ENCODE measurements around the gene SIGLEC12.
"Not testable (repeated sequence)": the region's sequence is repeated elsewhere in the genome, so short reads cannot be mapped to it uniquely, and the experiment has no call there.

Gene SIGLEC12

DNA sequence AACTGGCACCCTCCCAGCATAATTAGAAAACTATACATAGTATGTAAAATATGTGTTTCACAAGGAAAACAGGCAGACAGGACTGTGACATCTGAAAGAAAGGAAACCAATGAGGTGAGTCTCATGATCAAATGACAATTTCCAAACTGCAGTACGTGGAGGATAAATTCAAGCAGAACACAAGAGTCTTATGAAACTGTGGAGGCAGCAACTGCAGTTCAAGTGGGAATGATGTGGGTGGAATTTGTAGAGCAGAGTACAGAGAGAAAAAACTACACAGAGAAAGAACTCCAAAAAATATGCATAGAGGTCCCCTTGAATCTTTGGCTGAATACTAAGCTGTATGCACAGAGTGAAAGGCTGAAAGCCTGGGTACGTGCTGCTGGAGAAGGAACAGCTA, 20.2 kb upstream of the SIGLEC12 start:
- no peak for DNase-seq

DNA sequence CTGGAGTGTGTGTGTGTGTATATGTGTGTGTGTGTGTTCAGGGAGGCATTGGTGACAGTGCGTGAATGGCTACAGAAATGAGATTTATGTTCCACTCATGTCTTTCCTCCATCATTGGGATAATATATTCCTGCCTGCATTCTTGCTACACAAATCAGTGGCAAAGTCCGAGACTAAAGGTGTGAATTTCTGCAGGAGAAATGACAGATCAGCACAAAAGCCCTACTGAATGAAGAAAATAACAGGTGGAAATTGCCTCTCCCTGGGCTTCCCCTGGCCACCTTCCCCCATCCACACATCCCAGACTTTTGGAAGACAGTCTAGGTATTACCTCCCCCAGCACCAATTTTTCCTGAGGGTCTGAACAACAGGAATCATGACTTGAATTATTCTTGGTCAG, 19.8 kb upstream of the SIGLEC12 start:
- no peak for DNase-seq

DNA sequence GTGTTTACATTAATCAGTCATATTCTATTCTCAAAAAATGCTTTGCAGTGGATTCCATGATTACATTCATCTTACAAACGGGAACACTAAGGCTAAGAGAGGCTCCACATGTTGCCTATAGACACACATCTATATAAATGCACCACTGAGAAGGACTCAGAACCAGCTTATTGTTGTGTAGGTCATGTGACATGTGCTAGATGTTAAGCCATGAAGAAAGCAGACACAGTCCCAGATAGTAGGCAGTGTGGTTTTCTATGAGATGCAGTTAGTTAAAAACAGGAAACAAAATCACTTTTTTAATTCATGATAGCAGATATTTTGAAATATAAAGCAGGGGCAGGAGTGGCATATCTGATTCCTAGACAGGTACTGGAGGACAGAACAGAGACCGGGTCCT, 19.1 kb upstream of the SIGLEC12 start:
- DNase-seq, result no peak

DNA sequence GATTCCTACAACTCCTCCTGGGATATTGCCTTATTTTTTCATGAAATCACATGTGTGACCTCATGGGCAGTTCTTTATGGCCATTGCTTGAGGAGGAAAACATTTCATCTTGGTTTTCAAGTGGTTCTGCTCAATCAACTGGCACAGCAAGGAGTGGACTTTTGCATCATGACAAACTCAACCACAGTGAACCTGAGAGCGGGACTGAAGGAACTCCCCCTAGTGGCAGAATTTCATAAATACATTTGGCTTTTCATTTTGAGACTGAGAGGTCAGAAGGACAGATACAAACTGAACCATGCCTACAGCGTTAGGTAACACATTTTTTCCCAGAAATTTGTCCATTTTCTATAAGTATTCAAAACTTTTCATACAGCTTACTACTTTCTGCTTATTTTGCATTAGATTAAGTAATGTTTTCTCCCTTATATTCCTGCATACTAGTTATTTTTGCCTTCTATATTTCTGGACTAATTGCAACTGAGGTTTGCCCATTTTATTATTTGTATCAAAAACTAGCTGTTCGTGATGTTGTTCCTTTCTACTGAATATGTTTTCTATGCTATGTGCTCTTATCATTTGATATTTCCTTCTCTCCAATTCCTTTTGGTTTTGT, 13.4 kb upstream of the SIGLEC12 start:
- no peak for DNase-seq

DNA sequence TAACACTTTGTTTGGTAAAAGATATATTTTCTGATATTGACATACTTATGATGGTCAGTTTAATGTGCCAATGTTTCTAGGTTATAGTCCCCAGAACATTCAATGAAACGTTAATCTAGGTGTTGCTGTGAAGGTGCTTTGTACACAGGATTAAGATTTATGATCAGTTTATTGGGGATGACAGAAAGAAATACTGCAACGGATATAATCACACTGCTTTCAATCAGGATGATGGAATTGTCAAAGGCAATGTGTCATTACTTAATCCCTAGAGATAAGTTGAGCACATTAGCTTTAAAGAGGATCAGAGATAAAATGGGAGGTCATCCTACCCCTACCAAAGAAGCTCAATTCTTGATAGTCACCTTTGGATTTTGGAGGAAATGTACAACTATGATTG, 12.4 kb upstream of the SIGLEC12 start:
- DNase-seq, result no peak

DNA sequence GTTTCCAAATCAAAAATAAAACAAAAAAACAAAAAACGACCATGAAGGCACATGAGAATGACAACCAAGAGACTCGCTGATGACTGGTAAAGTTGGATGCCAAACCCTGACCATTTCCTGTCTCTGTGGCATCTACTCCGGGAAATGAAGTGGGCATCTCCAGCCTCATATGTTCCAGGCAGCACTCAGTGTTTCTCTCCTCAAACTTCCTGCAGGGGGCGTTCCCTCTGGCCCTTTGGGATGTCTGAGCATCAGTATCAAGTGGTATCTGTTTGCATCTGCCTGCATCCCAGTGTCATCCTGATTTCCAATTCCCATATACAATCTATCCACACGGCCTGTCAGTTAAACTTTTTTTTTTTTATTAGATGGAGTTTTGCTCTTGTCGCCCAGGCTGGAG, 9.8 kb upstream of the SIGLEC12 start:
- no peak for DNase-seq

DNA sequence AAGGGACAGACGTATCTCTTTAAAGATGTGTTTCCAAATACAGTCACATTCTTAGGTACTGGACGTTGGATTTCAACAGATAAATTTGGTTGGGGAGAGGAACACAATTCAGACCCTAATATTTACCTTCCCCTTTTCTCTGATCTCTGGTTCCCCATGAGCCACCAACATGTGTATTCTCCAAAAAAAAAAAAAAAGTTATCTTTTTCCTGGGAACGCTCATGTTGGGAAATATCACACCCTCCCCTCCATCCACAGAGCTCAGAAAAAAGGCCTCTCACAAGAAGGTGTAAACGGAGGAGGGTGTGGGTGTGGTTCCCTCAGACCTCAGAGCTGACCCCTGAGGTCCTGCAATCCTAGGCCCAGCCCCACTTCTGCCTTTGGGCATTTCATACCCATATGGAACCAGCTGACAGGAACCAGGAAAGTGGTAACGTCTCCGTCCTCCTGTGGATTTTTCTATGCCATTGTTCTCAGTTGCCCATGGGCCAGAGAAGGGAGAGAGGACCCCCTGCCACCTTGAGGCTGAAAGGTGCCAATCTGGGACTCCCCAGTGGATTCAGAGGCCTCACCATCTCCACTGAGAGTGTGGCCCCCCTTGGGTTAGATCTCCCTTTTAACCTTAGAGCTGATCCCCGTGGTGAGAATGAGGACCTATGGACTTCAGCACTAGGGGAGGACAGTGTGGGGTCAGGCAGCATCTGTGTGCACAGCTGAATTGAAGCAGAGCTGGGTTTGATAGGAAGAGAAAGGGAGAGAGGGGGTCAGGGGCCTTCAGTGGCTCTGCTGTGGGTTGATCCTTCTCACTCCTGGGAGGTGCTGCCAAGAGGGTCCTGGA, 8.4 kb upstream of the SIGLEC12 start:
- DNase-seq, result no peak

DNA sequence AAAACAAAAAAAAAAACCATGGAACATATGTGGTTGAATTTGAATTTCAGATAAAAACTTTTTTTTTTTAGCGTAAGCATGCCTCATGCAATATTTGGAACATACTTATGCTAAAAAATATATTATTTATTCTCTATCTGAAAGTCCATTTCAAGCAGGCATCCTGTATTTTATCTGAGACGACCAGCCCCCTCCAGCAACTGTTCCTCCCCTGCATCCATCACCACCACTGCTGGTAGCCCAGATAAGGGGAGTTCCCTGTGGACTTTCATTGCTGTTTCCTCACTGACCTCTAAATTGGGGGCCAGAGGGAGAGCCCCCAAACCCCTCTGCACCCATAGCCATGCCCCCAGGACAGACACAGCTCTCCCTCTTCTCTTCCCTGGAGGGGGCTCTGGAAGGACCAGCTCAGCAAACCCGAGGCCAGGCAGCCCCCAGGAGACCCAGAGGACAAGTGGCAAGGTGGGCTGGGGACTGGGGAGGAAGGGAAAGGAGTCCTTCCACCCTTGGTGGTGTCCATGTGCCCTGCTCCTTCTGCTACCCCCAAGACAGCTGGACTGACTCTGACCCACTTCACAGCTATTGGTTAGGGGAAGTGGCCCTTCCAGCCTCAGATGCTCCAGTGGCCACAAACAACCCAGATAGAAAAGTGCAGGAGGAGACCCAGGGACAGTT, 6.6 kb upstream of the SIGLEC12 start:
- no peak for DNase-seq

DNA sequence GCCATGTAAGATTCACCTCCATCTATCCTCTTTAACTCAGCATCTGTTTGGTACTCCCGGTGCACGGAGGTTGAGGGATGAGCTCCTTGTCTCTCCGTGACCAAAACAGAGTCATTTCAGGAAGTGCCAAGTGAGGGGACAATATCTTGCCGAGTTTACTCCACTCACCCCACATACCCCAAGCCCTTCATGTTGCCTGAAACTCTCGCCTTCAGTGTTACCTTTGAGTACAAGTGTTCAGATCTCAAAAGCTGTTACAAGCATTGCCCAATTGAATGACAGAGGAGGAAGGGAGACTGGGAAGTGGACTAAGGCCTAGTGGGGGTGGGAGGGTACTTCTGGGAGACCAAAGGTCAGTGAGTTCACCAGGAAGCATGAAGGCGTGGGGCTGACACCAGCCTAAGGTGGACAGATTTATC, 6.0 kb upstream of the SIGLEC12 start:
- DNase-seq, result no peak

DNA sequence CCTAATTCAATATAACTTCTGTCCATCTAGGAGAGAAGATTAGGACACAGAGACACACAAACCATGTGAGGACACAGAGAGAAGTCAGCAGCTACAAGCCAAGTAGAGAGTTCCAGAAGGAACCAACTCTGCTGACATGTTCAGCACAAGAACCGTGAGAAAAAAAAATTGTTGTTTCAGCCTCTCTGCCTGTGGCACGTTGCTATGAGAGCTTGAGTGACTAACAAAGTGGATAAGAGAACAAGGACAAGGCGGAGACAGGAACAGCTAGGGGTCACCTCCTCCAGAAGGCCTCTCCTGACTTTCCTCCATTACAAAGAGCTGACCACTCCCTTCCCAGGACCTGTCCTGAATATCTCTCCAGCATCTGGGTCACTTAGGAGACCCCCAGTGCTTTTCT, 5.6 kb upstream of the SIGLEC12 start:
- no peak for DNase-seq

DNA sequence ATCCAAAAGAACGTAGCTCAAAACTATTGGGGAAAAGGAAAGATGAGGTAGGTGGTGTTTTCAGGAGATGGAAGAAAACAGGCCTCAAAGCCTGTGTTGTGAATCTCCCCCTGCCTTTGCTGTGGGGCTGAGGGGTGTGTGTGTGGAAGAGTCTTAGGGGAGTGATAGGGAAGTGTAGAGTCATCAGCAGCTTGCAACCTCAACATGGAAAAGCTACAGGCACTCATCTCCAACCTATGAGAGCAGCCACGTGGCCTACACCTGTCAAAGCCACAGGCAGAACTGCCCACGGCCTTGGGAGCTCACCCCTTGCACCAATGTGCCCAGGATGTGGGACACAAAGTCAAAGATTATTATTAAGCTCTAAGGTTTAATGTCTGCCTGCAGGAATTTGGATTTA, 4.3 kb upstream of the SIGLEC12 start:
- no peak for DNase-seq

DNA sequence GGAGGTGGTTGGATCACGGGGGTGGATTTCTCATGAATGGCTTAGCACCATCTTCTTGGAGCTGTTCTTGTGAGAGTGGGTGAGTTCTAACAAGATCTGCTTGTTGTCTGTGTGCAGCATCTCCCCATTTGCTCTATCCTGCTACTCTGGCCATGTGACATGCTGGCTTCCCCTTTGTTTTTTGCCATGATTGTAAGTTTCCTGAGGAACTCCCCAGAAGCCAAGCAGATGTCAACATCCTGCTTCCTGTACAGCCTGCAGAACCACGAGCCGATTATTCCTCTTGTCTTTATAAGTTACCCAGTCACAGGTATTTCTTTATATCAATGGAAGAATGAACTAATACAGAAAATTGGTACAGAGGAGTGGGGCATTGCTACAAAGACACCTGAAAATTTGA, 2.3 kb upstream of the SIGLEC12 start:
- no peak for DNase-seq

DNA sequence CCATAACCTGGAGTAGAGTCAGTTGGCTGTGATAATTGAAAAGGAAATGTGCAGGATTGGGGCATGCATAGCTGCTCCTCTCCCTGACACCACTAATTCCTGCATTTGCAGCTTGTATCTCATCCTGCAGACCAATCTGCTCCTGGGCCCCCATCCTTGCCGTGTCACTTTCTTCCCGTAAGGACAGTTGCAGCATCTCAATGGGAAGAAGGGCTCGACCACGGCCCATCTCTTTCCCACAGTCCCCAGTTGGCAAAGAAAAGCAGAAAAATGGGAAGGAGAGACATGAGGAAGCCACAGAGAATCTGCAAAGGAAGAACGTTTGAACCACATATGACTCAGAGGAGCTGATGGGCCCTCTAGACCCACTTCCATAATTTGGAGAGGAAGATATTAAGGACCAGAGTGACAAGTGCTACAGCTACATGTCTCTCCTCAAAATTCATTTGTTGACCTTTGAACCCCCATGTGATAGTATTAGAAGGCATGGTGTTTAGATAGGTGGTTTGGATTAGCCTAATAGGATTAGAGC, 1.8 kb upstream of the SIGLEC12 start:
- DNase-seq, result no peak

DNA sequence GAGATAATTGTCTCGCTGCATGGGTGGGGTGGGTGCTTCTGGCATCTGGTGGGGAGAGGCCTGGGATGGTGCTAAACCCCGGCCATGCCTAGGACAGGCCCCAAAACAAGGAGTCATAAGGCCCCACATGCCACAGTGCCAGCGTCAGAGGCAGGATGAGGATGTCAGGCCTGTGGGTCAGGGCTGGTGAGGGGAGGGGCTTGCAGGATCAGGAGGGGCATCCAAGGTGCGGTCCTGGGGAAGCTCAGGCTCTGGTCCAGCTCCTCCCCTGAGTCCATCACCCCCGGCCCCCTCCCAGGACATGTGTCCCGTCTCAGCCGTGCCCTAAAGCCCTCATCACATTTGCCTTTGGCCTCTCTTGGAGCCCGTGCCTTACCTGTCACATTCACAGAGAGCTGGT, 669 bp downstream of the SIGLEC12 start:
- DNase-seq, result not testable (repeated sequence)

DNA sequence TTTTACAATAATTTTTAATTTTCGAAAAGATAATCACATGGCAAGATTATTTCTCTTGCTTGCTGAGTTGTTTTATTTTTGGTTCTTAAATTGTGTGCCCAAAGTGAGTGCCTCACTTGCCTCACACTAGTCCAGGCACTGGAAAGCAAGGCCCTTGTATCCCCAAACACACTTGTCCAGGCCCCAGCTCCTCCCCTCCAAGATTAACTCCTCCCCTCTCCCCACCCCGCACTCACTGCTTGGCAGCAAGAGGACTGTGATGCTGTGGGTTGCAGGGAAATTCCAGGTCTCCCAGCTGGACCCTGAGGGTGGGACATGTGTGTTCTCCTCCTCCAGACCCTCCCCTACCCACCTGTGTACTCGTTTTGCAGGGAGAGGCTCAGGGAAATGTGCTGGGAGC, 3.9 kb downstream of the SIGLEC12 start:
- DNase-seq, result no peak

DNA sequence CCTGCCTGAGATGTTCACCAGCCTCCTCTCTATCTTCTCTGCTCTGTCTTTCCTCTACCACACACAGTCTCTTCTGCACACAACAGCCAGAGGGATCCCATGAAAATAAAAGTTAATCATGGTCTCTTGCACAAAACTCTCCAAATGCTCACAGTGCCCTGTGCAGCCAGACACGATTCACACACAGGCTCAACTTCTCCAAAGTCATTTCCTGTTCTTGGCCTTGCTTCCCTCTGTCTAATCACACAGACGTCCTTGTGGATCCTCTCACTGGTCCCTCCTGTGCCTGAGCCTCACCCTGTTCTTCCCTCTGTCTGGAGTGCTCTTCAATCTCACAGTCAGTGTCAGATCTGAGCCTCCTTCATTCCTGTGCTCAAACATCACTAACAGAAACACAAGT, 7.8 kb downstream of the SIGLEC12 start:
- DNase-seq, result no peak

DNA sequence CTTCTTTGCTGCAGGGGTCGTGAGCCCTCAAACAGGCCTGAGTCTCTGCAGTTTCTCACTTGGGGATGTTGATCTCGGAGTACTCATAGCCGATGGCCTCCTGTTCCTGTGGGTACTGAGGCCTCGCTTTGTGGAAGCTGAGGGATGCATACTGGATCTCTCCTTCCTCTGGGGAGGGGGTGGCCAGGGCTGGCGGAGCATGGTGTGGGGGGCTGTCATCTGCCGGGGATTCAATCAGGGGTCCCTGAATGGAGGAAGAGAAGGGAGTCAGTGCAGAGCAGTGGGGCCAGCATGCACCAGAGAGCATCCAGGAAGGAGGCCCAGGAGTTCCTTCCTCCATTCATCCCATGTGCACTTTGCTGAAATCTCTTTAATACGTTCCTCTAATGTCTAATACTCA, 10.0 kb downstream of the SIGLEC12 start:
- DNase-seq, result no peak

DNA sequence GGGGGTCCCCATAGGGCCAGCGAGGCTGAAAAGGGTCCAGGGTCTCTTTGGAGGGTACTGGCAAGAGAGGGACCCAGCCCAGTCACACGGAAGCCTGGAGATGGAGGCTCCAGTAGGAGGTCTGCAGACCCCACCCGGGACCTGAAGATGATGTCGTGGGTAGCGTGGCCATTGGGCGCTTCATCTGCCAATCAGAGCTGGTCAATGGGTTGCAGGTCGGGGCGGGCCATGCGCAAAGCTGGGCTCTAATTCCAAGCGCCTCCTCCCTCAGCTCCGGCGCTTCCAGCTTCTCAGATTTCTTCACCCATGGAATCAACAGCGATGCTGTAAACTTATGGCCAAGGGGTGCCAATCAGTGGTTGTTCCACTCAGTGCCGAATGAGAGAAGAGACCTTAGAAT, 10.9 kb downstream of the SIGLEC12 start:
- no peak for DNase-seq

DNA sequence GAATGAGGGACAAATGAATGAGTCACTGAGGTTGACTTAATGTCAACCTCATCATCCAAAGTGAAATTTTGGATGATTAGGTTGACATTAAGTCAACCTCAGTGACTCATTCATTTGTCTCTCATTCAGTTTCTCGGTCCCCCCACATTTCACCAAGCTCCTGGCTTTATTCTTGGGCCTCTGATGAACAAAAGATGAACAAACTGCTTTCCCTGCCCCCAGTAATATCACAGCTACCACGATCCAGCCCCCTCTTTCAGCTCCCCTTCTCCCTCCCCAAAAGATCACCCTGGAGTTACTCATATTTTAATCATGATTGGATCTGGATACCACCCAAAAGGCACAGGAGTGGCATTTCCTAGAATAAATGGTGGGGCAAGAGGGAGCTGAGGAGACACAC, 12.5 kb downstream of the SIGLEC12 start:
- DNase-seq, result no peak

DNA sequence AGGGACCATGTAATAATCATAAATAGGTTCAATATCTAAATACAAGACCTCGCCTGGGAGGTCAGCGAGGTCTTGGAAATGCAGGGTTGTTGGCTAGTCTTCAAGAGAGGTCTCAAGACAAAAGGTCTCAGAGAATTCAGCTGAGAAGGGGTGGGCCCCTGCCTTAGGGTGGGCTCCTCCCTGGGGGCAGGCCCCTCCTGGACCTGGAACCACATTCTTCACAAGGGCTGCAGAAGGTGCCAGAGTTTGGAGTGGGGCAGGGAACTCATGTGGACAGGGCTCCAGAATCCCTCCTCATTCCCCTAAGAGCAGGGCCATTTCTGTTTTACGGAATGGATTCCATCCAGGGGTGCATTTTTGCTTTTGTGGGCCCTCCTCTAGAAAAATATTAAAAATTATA, 13.1 kb downstream of the SIGLEC12 start:
- no peak for DNase-seq

DNA sequence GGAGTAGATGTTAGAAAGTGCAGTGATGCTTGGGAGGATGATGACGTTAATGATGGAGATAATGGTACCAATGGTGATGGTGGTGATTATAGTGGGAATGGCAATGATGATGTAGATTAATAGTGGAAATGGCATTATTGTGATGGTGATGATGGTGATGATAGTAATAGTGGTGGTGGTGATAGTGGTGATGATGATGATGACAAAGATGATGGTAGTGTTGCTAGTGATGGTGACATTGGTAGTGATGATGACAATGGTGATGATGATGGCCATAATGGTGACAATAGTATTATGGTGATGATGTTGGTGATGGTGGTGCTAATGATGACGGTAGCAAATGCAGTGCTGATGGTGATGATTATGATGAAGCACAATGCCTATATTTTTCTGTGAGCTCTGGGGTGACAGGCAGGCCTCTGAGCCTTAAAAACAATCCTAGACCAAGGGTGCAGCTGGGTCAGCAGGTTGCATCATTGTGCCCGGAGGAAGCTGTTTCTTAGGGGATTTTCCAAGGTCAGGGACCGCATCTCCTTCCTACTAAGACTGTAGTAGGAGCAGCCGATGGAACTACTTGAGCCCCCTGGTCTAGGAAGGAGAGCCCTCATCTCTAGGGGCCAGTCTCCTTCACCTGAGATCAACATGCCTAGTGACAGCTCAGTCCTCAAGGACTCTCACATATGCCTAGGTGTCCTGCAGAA, 15.5 kb downstream of the SIGLEC12 start:
- DNase-seq, result no peak

DNA sequence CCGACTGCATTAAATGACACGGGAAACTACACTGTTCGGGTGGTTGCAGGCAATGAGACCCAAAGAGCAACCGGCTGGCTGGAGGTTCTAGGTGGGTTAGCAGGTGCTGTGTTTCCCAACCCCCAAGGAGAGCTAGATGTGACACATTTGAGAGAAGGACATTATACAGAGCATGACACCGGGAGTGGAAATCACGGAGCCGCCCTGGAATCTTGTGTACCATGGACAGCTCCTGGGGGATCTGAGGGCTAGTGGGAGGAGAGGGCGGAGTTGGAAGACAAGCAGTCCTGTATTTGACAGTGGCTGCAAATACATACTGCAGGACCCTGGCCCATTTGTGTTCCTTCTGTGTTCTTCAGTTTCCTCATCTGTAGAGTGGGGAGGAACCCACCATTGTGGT, 21.0 kb downstream of the SIGLEC12 start:
- no peak for DNase-seq

Data from activated CD4-positive, alpha-beta T cell treated with anti-CD3 and anti-CD28 coated beads for 1 hour (primary cell).